Neutrophil (primary cell): Measurements from ENCODE around the gene ASIC3.

Experiments used
- H3K27ac ChIP-seq: fragments of 200-600 bp; sonication (generic); 2 replicates; pipeline ENCODE4 v1.5.1; 2016; ENCODE audit warnings: mild to moderate bottlenecking, moderate library complexity
- H3K27me3 ChIP-seq: fragments of 200-600 bp; sonication (generic); 2 replicates; pipeline ENCODE4 v1.6.0; 2016; ENCODE audit warnings: mild to moderate bottlenecking
- H3K36me3 ChIP-seq: fragments of 200-600 bp; sonication (generic); 2 replicates; pipeline ENCODE4 v1.5.1; 2017
- H3K4me1 ChIP-seq, 2 experiments: fragments of 200-600 bp in 1 of 2; sonication (generic) in 1 of 2; 1 replicate in 1 of 2; 2 replicates in 1 of 2; pipeline versions ENCODE4 v1.5.1 to v1.6.1; 2013 to 2016; ENCODE audit warnings: low read depth in 1 of 2, low read length in 1 of 2, mild to moderate bottlenecking in 1 of 2, moderate library complexity in 1 of 2; ENCODE audit not compliant: control insufficient read depth in 1 of 2, insufficient read depth in 1 of 2
- H3K4me3 ChIP-seq, 2 experiments: fragments of 200-600 bp in 1 of 2; sonication (generic) in 1 of 2; 1 replicate in 1 of 2; 2 replicates in 1 of 2; pipeline ENCODE4 v1.5.1; 2013 to 2016; ENCODE audit warnings: low read depth in 1 of 2, low read length in 1 of 2, mild to moderate bottlenecking in 1 of 2, moderate library complexity in 1 of 2
- H3K9me3 ChIP-seq: fragments of 200-600 bp; sonication (generic); 2 replicates; pipeline ENCODE4 v1.5.1; 2016
- CTCF ChIP-seq: fragments of 200-600 bp; sonication (generic); IDR thresholded peaks from 2 replicates; pipeline ENCODE4 v1.5.1; 2016; ENCODE audit warnings: antibody characterized with exemption

ASIC3 gene

GRCh38 chr7:151053096-151053495, 4.8 kb downstream of the ASIC3 start:
- Histone ChIP-seq H3K27ac (no peak overlapping the region), H3K27me3 (peaks cover 32% of the 10 kb centered on the region), H3K9me3 (no peaks in the 10 kb centered on the region), H3K36me3 (no peaks in the 10 kb centered on the region), H3K4me3 (no peak overlapping the region), H3K4me1 (peaks cover 26 to 29% of the 10 kb centered on the region in 2 experiments)
- TF ChIP-seq CTCF: no peak

- Histone ChIP-seq H3K36me3 (no peaks in the 10 kb centered on the region), H3K9me3 (no peaks in the 10 kb centered on the region), H3K4me1 (peaks cover 32 to 35% of the 10 kb centered on the region in 2 experiments), H3K4me3 (no peak overlapping the region), H3K27me3 (peaks cover 32% of the 10 kb centered on the region), H3K27ac (no peak overlapping the region)
- TF ChIP-seq CTCF: no peak
These were observed 5.4 kb downstream of the ASIC3 start for GRCh38 chr7:151053751-151054150.

- H3K4me3 ChIP-seq: no peak overlapping the region
- no peaks in the 10 kb centered on the region for H3K36me3 ChIP-seq
- peaks cover 6% of the 10 kb centered on the region for H3K27me3 ChIP-seq
- TF ChIP-seq CTCF: no peak
- H3K4me1 ChIP-seq: peaks cover 45 to 47% of the 10 kb centered on the region in 2 experiments
- no peak overlapping the region for H3K27ac ChIP-seq
- no peaks in the 10 kb centered on the region for H3K9me3 ChIP-seq
These were observed 7.9 kb downstream of the ASIC3 start for GRCh38 chr7:151056283-151056665.

DNA sequence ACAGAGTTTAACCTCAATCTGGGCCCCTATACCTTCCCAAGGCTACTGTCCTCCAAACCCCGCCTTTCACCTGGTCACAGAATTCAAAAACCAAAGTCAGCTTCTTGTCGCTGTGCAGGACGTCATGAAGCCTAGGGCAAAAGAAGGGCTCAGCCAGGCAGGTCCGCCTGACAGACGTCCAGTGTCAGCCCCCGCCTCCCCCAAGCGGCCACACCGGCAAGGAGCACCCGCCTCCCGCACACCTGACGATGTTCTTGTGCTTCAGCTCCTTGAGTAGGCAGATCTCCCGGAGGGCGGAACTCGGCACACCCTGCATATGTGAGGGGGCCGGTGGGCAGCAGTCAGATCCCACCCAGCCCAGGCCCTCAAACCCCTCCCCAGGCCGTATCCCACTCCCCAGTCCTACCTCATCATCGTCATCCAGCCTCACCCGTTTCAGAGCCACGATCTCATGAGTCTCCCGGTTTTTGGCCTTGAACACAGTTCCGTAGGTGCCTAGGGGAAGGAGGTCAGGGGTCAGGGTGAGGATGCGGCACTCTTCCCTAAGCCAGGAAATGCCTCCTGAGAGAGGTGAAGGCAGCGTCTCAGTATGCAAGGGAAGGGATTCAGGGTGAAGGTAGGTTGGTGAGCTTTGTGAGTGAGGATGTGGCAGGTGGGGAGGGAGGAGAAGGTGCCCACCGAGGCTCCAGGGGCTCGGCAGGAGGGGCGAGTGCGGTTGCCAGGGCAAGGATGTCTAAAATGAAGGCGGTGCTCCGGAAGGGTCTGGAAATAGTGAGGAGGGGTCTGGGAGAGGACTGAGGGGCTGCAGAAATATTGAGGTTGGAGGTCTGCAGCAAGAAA, 8.6 kb downstream of the ASIC3 start:
- peaks cover under 1% of the 10 kb centered on the region for H3K27me3 ChIP-seq
- no peaks in the 10 kb centered on the region for H3K9me3 ChIP-seq
- H3K27ac ChIP-seq: no peak overlapping the region
- TF ChIP-seq CTCF: no peak
- peaks cover 45 to 47% of the 10 kb centered on the region in 2 experiments for H3K4me1 ChIP-seq
- H3K36me3 ChIP-seq: no peaks in the 10 kb centered on the region
- H3K4me3 ChIP-seq: peak overlapping the region; percentile 69 to 88

DNA sequence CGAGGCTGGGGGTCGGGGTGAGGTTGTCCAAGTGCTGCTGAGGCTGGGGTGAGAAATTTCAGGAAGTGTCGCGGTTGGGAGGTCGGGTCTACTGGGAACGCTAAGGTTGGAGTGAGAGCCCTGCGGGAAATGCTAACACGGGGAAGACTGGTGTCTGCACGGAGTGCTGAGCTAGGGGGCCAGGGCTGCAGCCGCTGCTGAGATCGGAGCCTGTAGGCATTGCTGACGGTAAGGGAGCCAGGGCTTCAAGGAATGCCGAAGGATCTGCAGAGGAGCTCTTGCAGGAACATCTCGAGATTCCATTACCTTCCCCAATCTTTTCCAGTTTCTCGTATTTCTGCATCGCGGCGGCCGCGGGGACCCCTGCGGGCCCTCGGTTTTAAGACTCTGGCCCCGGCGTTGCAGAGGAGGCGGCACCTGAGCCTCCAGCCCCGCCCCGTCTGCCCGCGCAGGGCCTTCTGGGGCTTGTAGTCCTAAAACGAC, 9.2 kb downstream of the ASIC3 start, which contains the start of gene CDK5:
Gene CDK5, minus strand, starts transcription at position 392 of the 483 bp plus-strand sequence. Its CDS starts 49 bp downstream, at position 343.
- no peaks in the 10 kb centered on the region for H3K36me3 ChIP-seq
- H3K27me3 ChIP-seq: no peaks in the 10 kb centered on the region
- no peak for TF ChIP-seq CTCF
- no peaks in the 10 kb centered on the region for H3K9me3 ChIP-seq
- peaks cover 45 to 46% of the 10 kb centered on the region in 2 experiments for H3K4me1 ChIP-seq
- peak within 1 kb of the TSS; percentile 69 to 88 for H3K4me3 ChIP-seq
- H3K27ac ChIP-seq: peak within 1 kb of the TSS; percentile 82
